ENCODE measurements around the gene SDHB. TPM values are rescaled to one million over a fixed set of nuclear protein-coding genes. Genes with fewer than 3 reads are reported as not detected.
"Not testable (repeated sequence)": the region's sequence is repeated elsewhere in the genome, so short reads cannot be mapped to it uniquely, and the experiment has no call there.

SDHB gene
- total and polyA plus RNA-seq, 10 of the 15 experiments (the other 5 are each of a cell fraction or from before 2014, with no cell fraction given), result 101 to 319 (median 188) TPM

DNA sequence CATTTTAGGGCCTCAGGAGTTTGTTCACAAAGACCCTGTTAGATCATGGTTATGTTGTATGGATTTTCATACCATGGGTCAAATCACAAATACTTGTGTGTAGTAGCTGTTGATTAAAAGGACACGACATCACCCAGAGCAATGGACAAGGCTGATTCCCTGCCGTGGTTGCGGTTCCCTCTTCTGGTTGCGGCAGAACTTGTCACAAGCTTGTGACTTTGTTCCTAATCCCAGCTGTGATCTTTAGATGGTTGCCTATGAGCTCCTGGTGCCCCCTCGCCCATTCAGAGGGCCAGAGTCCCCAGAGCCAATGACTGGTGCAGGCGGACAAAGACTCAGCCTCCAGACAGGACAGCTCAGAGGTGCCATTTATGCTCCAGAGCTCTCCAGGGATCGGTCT is 11.8 kb upstream of the SDHB start:
- BruUV-seq (replicated peaks), result no TSS peak
- Histone ChIP-seq H3K9me3 (replicated peaks; ENCODE audit: control insufficient read depth, insufficient read depth, low read length) (peaks cover 2% of the 10 kb centered on the region; the same call in 2 of the 3 replicates), H3K27ac (ENCODE audit: control insufficient read depth, insufficient read depth) (no peak overlapping the region), H3K9ac (ENCODE audit: control insufficient read depth, insufficient read depth, low read length) (no peak overlapping the region), H3K4me3 (no peak overlapping the region), H4K20me1 (ENCODE audit: control insufficient read depth, insufficient read depth) (no peaks in the 10 kb centered on the region), H3K27me3 (replicated peaks in 1 of 2; ENCODE audit: control insufficient read depth in 2 of 2, insufficient read depth in 2 of 2, low read length in 1 of 2) (no peaks in the 10 kb centered on the region), H3K79me2 (ENCODE audit: control insufficient read depth, insufficient read depth, low read length) (no peaks in the 10 kb centered on the region), H2AFZ (ENCODE audit: control insufficient read depth, low read depth, low read length) (no peak overlapping the region), H3K4me1 (ENCODE audit: control insufficient read depth, insufficient read depth, low read length) (no peaks in the 10 kb centered on the region), H3K4me2 (ENCODE audit: control insufficient read depth, insufficient read depth) (no peak overlapping the region), H3K36me3 (ENCODE audit: control insufficient read depth in 2 of 2, insufficient read depth in 2 of 2, low read length in 1 of 2) (no peaks in the 10 kb centered on the region)
- ATAC-seq (no peak), FAIRE-seq (no peak), DNase-seq (ENCODE audit: low read depth, low spot score) (no peak)
- in situ Hi-C loops (cut with MboI), result no loop called here
- ChIA-PET POLR2A (no interaction called here), CTCF (interaction anchor here (1.1 to 1.4 kb wide), 4 partner anchors 9 to 171 kb away, joined by 3 to 8 read pairs (median 3); no protein-coding TSS in a partner anchor), RAD21 (ENCODE audit: unreplicated experiment) (interaction anchor here (0.9 to 1.8 kb wide), 2 partner anchors 62 to 172 kb away, joined by 3 to 5 read pairs; no protein-coding TSS in a partner anchor), SMC1A (ENCODE audit: uncharacterized antibody, unreplicated experiment) (interaction anchor here (1.3 to 1.8 kb wide), 2 partner anchors 54 to 56 kb away, joined by 4 to 7 read pairs; partner anchors contain the start of gene PADI2)
- TF ChIP-seq BCL11A (IDR thresholded peaks at IDR 0.05; ENCODE audit: low read depth, low read length) (no peak), ZNF207 (IDR thresholded peaks at IDR 0.05; ENCODE audit: borderline replicate concordance) (no peak), POLR2A (IDR thresholded peaks at IDR 0.05; ENCODE audit: low read depth, low read length) (no peak), NFIC (IDR thresholded peaks at IDR 0.05; ENCODE audit: low read depth, low read length) (no peak)
- WGBS (ENCODE audit: insufficient coverage, insufficient replicate concordance, low lambda C conversion rate, missing lambda C conversion rate), result 62% methylated on average over 7 of the region's 7 CpGs
- intact Hi-C loops (cut with micrococcal nuclease; ENCODE audit: unreplicated experiment), result no loop called here

DNA sequence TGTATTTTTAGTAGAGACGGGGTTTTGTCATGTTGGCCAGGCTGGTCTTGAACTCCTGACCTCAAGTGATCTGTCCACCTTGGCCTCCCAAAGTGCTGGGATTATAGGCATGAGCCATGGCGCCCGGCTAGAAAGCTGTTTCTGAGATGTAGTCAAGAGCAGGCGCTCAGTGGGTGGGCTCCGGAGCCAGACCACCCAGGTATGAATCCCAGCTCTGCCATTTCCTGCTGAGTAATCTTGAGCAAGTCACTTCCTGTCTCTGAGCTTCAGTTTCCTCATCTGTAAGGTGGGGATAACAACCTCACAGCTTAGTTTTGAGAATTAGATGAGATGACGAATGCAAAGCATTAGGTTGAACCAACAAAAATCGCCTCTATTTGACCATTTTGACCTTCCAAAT is 8.9 kb upstream of the SDHB start:
- H3K4me1 ChIP-seq (ENCODE audit: control insufficient read depth, insufficient read depth, low read length); H3K36me3 ChIP-seq (ENCODE audit: control insufficient read depth in 2 of 2, insufficient read depth in 2 of 2, low read length in 1 of 2); H3K9ac ChIP-seq (ENCODE audit: control insufficient read depth, insufficient read depth, low read length); ATAC-seq; H3K79me2 ChIP-seq (ENCODE audit: control insufficient read depth, insufficient read depth, low read length); H3K4me3 ChIP-seq; H3K27ac ChIP-seq (ENCODE audit: control insufficient read depth, insufficient read depth); H2AFZ ChIP-seq (ENCODE audit: control insufficient read depth, low read depth, low read length); BruUV-seq (replicated peaks); DNase-seq (ENCODE audit: low read depth, low spot score); H3K9me3 ChIP-seq (replicated peaks; ENCODE audit: control insufficient read depth, insufficient read depth, low read length); H3K4me2 ChIP-seq (ENCODE audit: control insufficient read depth, insufficient read depth); FAIRE-seq; H4K20me1 ChIP-seq (ENCODE audit: control insufficient read depth, insufficient read depth); H3K27me3 ChIP-seq (replicated peaks in 1 of 2; ENCODE audit: control insufficient read depth in 2 of 2, insufficient read depth in 2 of 2, low read length in 1 of 2); intact Hi-C loops (cut with micrococcal nuclease; ENCODE audit: unreplicated experiment): not testable (repeated sequence)
- POLR2A ChIA-PET, result interaction anchor here (0.6 to 1.4 kb wide), 2 partner anchors 59 to 172 kb away, joined by 3 read pairs; no protein-coding TSS in a partner anchor
- SMC1A ChIA-PET (ENCODE audit: uncharacterized antibody, unreplicated experiment), result interaction anchor here (1.0 to 4.8 kb wide), 6 partner anchors 18 to 274 kb away, joined by 3 to 93 read pairs (median 8); partner anchors contain the start of gene PADI2
- in situ Hi-C loops (cut with MboI), result loop anchor here (5.0 kb wide), 2 partner anchors 55 to 175 kb away; partner anchors contain the start of gene PADI2
- CTCF ChIA-PET, result interaction anchor here (0.7 to 10.7 kb wide), 10 partner anchors 12 to 212 kb away, joined by 3 to 171 read pairs (median 6); partner anchors contain the start of gene PADI2
- 20% methylated on average over 6 of the region's 7 CpGs for WGBS (ENCODE audit: insufficient coverage, insufficient replicate concordance, low lambda C conversion rate, missing lambda C conversion rate)
- RAD21 ChIA-PET (ENCODE audit: unreplicated experiment), result interaction anchor here (1.3 to 4.8 kb wide), 4 partner anchors 13 to 174 kb away, joined by 3 to 53 read pairs (median 6); partner anchors contain the start of gene PADI2
- TF ChIP-seq ETV6 (conservative IDR thresholded peaks at IDR 0.05 in 1 of 2, IDR thresholded peaks at IDR 0.05 in 1 of 2; ENCODE audit: borderline replicate concordance in 1 of 2, low read depth in 1 of 2), result peak in 1 of 2 experiments; percentile 17; a peak in 1 of 4 replicates

All from GM12878 (cell line).